HK-2 (cell line): ENCODE results near the gene NOLC1.

Experiments used
- DNase-seq: peaks from one replicate; pipeline ENCODE4 v3.0.0-alpha.2; 2018; ENCODE audit not compliant: unreplicated experiment

Gene NOLC1

DNA sequence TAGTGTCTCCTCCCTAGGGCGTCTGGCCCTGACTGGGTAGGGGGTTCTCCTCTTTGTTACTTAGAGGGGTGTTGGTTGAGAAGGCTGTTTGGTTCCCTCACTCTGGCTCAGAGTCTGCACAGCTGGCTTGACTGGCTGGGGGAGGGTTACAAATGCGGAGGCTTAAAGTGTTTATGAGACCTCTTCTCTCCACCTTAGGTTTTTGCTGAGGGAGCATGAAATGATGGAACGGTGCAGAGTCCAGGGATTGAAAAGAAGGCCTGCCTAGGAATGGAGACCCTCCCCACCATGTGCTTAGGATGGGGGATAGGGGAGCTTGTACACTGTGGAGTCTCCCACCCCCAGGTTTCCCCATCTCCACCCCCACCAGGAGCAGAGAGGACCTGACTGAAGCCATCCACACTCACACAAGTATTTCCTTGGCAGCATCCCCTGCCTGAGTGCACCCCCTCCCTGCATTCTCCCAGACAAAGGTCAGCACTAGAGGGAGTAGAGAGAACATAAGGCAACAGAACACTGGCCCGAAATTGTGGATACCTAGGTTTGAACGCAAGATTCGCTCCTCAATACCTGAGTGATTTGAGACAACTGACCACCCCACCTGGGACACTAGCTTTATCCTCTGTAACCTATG is 30.3 kb upstream of the NOLC1 start:
- no peak for DNase-seq

DNA sequence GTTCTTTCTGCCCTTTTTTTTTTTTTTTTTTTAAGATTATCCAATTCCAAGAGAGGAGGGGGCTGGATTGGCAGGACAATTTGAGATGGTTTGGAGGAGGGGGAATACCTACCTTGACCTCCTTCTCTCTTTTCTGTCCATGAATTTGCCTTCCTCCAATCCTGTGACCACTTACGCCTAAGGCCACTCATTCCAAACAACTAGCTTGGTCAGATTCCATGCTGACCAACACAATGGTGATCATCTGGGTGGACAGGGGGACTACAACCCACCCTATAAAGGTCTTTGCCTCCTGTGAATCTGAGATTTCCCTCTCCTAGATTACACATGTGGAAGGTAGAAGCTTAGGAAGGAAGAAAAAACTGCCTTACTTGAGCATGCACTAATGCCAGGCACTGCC is 29.7 kb upstream of the NOLC1 start:
- no peak for DNase-seq

DNA sequence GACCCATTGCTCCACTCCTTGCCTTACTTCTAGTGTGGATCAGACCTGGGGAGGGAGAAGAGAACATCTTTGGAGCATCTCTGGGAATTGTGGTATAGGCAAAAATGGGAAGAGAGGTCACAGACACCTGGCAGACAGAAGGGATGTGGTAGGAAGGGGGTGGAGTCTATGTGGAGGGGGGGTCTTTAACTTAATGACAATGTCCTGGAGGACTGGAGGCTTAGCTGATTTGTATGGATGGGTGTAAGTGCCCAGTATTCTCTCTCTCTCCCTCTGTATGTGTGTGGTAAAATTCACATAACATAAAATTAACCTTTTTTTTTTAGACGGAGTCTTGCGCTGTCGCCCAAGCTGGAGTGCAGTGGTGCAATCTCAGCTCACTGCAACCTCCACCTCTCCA is 29.0 kb upstream of the NOLC1 start:
- DNase-seq, result no peak

DNA sequence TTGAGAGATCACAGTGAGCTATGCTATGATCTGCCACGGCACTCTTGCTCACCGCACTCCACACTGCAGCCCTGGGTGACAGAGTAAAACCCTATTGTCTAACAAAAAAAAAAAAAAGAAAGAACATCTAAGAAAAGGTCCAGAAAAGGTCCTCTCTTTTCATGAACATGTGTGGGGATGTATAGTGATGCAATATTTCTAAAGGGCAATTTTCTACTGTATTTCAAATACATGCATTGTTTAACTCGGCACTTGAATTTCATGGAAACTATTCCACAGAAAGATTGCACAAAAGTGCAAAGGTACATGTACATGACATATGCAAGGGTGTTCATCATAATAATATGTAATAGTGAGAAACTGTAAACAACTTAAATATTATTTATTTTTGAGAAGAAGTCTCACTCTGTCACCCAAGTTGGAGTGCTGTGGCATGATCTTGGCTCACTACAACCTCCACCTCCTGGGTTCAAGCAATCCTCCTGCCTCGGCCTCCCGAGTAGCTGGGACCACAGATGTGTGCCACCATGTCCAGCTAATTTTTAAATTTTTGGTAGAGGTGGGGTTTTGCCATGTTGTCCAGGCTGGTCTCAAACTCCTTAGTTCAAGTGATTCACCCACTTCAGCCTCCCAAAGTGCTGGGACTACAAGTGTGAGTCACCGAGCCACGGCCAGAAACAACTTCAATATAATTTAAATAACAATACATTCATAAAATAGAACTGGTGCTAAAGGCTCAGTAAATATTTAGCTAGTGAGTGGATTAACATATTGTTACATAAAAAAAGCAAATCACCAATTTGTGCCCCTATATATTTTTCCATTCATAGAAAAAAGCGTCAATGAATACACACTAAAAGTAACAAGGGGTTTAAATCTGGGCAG is 20.7 kb upstream of the NOLC1 start:
- DNase-seq, result no peak

DNA sequence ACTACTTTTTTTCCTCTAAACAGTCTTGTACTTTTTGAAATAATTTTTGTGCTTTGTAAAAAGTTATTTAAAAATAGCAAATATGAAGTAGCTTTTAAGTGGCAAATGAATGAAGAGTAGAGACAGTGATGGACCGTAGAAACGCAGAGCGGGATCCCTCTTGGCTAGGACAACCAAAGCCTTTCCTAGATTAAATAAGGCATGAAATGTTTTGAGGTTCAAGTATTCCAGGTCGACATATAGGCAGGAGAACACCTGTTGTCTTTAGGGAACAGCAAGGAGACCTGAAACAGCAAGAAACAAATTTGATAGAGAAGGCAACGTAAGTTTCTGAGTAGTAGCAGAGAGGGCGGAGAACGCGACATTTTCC is 20.0 kb upstream of the NOLC1 start:
- DNase-seq, result no peak

DNA sequence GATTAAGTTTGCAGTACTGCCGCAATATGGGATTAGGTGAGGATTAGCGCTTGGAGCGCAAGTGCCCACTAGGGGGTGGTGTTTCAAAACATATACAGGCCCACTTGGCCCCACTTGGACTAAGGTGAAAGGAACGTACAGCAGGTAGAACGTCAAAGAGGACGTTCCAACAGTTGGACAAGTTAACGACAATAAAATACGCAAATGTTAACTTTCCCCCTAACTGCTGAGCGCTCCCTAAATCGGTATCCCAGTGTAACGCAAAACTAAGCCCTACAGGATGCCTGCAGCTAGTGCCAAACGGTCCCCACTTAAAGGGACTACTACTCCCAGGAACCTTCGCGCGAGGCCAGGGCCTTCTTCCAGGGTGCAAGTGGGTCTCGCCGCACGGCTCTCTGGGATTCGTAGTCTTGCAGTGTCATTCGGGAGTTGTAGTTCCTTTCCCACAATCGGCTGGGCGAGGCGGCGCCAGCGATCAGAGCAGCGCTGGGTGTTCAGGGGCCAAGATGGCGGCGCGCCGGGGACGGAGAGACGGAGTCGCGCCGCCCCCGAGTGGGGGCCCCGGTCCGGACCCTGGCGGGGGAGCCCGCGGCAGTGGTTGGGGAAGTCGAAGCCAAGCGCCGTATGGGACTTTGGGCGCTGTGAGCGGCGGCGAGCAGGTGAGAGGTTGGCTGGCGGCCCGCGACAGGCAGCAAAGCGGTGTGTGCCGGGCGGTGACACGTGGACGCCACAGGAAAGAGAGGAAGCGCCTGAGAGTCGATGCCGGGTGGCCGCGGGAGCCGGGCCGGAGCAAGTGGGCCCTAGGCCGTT is 19.4 kb upstream of the NOLC1 start, which contains the start of gene PPRC1:
Gene PPRC1 (plus strand): TSS at position 478 of the 810 bp plus-strand sequence. CDS start 29 bp downstream, at position 507.
- DNase-seq, result peak; percentile 100

DNA sequence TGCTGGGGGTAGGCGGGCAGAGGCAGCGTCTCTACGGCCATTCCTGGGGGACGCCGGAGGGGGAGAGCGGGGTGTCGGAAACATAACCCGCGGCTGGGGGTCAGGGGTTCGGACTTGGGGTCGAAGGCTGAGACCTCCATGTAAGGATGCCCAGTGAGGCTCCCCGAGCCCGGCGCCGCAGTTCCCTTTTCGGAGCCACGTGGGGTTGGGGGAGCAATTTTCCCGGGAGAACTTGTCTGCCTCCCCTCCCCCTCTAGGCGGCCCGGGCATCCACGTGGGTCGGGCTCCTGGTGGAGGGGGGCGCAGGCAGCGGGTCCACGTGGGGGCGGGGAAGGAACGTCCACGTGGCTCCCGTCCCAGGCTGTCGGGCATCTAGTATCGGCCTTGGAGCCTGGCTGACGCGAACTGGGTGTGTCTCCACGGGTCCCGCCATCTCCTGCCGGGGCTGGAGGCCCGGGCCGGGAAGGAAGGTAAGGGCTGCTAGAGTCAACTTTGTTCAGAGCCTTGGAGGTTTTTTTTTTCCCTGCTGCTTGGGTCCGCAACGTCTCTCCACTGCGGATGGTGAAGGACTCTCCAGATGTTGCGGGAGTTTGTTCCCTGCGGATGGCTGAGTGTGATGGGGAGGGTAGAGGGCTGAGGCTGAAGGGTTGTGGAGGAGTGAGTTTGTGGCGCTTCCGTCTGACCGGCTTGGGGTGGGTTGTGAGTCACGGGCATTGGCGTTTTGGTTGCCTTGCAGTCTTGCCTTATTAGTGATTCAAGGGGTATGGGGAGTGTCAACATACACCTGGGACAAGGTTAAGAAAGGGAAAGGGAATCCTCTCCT is 18.6 kb upstream of the NOLC1 start:
- DNase-seq, result peak; percentile 83

DNA sequence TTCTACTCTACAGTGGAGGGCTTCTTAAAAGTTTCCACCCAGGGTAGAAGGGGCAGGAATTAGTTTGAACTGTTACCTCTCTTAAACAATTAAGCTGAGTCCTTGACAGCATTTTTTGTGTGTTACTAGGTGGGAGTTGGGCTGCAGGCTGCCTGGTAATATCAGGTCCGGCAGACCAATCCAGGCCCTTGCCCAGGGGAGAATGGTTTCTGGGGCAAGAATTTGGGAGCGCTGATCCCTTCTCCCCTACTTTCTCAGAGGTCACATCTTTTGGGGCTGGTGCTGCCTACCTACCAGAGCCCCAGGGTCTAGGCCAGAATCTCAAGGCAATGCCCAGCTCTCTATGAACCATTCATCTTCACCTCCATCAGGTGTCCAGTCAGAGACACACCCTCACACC is 17.8 kb upstream of the NOLC1 start:
- no peak for DNase-seq

DNA sequence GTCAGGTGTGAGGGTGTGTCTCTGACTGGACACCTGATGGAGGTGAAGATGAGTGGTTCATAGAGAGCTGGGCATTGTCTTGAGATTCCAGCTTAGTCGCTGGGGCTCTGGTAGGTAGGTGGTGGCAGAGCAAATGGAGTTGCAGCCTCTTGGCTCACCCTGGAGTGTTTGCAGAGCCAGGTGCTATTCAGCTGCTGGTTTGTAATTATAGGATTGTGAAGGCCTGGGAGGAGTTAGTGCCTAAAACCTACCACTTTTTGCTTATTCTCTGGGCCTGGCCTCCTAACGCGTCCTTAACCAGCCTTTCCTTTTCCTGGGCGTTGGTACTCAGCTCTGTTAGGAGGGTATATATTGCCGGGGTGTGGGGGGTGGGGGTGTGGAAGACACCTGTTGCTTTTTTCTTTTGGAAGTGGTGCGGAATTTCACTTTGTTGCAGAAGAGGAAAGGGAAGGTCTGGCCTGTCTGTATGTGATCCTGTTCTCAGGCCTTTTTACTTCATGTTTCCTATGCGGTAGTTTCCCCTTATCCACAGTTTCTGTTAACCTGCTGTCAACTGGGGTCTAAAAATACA is 16.1 kb upstream of the NOLC1 start:
- DNase-seq, result no peak

DNA sequence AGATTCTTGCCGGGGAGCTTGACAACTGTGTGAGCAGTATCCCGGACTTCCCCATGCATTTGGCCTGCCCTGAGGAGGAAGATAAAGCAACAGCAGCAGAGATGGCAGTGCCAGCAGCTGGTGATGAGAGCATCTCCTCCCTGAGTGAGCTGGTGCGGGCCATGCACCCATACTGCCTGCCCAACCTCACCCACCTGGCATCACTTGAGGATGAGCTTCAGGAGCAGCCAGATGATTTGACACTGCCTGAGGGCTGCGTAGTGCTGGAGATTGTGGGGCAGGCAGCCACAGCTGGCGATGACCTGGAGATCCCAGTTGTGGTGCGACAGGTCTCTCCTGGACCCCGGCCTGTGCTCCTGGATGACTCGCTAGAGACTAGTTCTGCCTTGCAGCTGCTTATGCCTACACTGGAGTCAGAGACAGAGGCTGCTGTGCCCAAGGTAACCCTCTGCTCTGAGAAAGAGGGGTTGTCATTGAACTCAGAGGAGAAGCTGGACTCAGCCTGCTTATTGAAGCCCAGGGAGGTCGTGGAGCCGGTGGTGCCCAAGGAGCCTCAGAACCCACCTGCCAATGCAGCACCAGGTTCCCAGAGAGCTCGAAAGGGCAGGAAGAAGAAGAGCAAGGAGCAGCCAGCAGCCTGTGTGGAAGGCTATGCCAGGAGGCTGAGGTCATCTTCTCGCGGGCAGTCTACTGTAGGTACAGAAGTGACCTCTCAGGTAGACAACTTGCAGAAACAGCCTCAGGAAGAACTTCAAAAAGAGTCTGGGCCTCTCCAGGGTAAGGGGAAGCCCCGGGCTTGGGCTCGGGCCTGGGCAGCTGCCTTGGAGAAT is 12.7 kb upstream of the NOLC1 start:
- no peak for DNase-seq

DNA sequence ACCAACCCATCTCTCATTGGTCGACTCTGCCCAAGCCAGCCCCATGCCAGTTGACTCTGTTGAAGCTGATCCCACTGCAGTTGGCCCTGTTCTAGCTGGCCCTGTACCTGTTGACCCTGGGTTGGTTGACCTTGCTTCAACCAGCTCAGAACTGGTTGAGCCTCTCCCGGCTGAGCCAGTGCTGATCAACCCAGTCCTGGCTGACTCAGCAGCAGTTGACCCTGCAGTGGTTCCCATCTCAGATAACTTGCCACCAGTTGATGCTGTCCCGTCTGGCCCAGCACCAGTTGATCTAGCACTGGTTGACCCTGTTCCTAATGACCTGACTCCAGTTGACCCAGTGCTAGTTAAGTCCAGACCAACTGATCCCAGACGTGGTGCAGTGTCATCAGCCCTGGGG is 12.0 kb upstream of the NOLC1 start:
- no peak for DNase-seq

DNA sequence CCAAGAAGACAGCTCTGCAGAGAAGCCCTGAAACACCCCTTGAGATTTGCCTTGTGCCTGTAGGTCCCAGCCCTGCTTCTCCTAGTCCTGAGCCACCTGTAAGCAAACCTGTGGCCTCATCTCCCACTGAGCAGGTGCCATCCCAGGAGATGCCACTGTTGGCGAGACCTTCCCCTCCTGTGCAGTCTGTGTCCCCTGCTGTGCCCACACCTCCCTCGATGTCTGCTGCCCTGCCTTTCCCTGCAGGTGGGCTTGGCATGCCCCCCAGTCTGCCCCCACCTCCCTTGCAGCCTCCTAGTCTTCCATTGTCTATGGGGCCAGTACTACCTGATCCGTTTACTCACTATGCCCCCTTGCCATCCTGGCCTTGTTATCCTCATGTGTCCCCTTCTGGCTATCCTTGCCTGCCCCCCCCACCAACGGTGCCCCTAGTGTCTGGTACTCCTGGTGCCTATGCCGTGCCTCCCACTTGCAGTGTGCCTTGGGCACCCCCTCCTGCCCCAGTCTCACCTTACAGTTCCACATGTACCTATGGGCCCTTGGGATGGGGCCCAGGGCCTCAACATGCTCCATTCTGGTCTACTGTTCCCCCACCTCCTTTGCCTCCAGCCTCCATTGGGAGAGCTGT is 11.2 kb upstream of the NOLC1 start:
- DNase-seq, result no peak

DNA sequence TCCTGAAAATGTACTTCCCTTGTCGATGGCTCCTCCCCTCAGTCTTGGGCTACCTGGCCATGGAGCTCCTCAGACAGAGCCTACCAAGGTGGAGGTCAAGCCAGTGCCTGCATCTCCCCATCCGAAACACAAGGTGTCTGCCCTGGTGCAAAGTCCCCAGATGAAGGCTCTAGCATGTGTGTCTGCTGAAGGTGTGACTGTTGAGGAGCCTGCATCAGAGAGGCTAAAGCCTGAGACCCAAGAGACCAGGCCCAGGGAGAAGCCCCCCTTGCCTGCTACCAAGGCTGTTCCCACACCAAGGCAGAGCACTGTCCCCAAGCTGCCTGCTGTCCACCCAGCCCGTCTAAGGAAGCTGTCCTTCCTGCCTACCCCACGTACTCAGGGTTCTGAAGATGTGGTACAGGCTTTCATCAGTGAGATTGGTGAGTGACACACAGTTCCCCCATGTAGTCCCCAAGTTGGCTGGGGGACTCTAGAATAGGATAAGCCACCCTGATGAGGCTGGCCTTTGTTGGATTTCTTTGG is 10.5 kb upstream of the NOLC1 start:
- no peak for DNase-seq

DNA sequence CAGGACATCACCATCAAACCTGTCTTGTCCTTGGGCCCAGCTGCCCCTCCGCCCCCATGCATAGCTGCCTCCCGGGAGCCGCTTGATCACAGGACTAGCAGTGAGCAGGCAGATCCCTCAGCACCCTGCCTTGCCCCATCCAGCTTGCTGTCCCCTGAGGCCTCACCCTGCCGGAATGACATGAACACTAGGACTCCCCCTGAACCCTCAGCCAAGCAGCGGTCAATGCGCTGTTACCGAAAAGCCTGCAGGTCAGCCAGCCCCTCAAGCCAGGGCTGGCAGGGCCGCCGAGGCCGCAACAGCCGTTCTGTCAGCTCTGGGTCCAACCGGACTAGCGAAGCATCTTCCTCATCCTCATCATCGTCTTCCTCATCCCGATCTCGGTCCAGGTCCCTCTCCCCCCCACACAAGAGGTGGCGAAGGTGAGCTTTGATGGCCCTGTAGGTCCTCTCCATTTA is 5.2 kb upstream of the NOLC1 start:
- no peak for DNase-seq

DNA sequence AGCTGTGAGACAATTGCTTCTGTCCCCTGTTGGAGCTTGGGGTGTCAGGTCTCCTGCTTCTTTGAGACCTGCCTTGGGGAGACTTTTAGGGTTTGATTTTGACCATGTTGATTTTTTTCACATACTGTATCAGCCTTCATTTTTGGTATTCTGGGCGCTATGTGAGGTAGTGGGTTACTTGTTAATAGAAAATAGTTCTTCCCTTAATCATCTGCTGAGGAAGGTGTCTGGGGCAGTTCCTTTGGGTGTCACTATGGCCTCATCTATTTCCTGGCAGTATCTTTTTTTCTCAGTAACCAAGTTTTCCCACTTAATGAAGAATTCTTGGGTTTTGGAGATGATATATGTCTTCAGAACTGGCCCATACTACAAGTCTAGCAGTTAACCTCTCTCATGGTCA is 4.6 kb upstream of the NOLC1 start:
- DNase-seq, result no peak

DNA sequence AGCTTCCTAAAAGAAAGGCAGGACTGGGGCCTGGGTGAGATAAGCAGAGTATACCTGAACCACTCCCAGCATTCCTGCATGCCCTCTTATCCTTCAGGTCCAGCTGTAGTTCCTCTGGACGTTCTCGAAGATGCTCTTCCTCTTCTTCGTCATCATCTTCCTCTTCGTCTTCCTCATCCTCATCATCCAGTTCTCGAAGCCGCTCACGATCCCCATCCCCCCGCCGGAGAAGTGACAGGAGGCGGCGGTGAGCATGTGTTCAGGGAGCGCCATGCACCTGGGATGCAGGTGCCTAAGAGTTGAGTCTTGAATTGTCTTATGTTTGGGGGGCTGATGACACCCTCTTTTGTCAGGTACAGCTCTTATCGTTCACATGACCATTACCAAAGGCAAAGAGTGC is 3.9 kb upstream of the NOLC1 start:
- no peak for DNase-seq

DNA sequence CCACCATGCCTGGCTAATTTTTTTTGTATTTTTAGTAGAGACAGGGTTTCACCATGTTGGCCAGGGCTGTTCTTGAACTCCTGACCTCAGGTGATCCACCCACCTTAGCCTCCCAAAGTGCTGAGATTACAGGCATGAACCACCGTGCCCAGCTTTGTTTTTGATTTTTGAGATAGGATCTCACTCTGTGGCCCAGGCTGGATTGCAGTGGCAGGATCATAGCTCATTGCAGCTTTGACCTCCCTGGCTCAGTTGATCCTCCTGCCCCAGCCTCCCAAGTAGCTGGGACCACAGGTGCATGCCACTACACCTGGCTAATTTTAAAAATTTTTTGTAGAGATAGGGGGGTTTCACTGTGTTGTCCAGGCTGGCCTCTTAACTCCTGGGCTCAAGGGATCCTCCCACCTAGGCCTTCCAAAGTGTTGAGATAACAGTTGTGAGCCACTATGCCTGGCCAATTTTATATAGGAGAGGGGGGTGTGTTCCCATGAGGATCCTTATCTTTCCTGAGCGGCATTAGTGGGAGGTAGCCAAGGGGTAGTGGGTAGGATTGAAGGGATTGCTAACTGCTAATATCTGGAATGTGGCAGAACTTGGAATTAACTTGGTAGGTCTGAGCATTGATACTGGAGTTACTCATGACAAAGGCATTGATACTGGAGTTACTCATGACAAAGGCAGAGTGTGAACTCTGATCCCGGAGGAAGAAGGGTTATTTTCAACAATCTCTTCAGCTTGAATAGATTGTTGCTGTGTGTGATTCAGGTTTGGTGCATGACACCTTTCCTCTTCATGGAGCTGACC is 1.0 kb upstream of the NOLC1 start:
- DNase-seq, result peak; percentile 34

DNA sequence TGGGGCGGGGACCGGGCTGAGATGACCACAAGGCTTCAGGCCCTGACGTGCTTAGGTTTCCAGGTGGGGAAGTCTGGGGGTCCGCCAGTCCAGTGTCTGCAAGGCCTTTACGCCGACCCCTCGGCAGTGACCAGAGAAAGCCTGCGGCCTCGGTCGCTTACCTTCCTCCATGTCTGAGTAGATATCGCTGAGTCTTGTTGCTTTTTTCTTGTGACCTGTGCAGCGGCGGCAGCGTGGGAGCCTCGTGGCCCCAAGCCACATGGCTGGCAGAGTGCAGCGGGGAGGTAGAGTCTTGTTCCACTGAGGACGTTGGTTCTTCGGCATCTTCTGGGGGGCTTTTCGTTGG is 329 bp downstream of the NOLC1 start:
- DNase-seq, result no peak

DNA sequence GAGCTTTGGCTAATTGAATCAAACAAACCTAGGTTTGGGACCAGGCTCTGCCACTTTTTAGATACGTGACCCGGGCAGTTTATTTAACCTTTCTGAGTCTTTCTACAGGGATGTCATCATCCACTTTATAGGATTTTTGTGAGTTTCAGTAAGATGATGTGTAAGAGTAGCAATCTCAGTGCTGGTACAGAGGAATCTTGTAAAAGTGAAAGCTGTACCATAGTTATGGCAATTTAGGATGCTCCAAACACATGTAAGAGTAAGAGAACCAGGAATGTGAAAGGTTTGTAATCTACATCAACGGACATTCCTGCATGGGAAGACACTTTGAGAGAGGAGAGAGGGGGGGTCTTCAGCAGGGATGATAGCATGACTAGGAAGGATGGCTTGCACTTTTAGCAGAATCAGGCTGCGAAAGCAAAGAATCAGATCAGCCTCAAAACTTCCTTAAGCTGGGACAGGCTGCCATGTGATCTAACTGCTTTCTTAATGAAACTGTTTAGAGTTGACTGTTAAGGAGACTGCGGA is 968 bp downstream of the NOLC1 start:
- DNase-seq, result no peak
